ENCODE measurements around the gene TEN1. TPM values are rescaled to one million over a fixed set of nuclear protein-coding genes. Genes with fewer than 3 reads are reported as not detected.

The TEN1 gene
- total and polyA plus RNA-seq, 9 of the 15 experiments (the other 6 are each of a cell fraction or from before 2014, with no cell fraction given) = 1.3 to 25.7 (median 10.1) TPM

- WGBS (ENCODE audit: insufficient coverage, low coverage, missing lambda C conversion rate) = 18% methylated on average over 7 of the region's 7 CpGs
- Histone ChIP-seq H3K79me2 (ENCODE audit: control insufficient read depth, insufficient read depth, low read length) (no peaks in the 10 kb centered on the region; the same call in 2 of the 3 replicates), H3K4me2 (ENCODE audit: insufficient read depth, low read length) (peak overlapping the region; percentile 43), H3K9me3 (replicated peaks; ENCODE audit: control insufficient read depth, insufficient read depth, low read depth, low read length) (no peaks in the 10 kb centered on the region), H3K9me1 (ENCODE audit: control insufficient read depth, insufficient read depth, low read length) (no peaks in the 10 kb centered on the region), H3K36me3 (ENCODE audit: control insufficient read depth, insufficient read depth, low read length) (peaks cover 7% of the 10 kb centered on the region; the same call in 2 of the 3 replicates), H4K20me1 (replicated peaks; ENCODE audit: control insufficient read depth, insufficient read depth, low read length) (peaks cover 14% of the 10 kb centered on the region), H3K4me3 (no peak overlapping the region), H3K27me3 (ENCODE audit: control insufficient read depth in 2 of 2, insufficient read depth in 2 of 2, low read length in 2 of 2) (no peaks in the 10 kb centered on the region), H2AFZ (ENCODE audit: low read depth, low read length) (no peak overlapping the region), H3K27ac (ENCODE audit: extremely low read depth, low read depth, low read length) (peak overlapping the region; percentile 71), H3K9ac (ENCODE audit: insufficient read depth in 1 of 2, low read depth in 2 of 2, low read length in 2 of 2) (peak overlapping the region in 1 of 2 experiments; percentile 14; a peak in 1 of 4 replicates), H3K4me1 (replicated peaks in 1 of 2; ENCODE audit: control insufficient read depth in 2 of 2, insufficient read depth in 2 of 2, low read length in 2 of 2) (peaks cover 15 to 19% of the 10 kb centered on the region in 2 experiments; a peak in 4 of 5 replicates)
- in situ Hi-C loops (cut with MboI) = no loop called here
- intact Hi-C loops (cut with micrococcal nuclease) = loop anchor here (10.0 kb wide), 1 partner anchor 186 kb away; the partner anchor contains the start of gene UNK
- ChIA-PET CTCF (ENCODE audit: low intra/inter-chr PET ratio) (no interaction called here), POLR2A (interaction anchor here (0.8 to 1.5 kb wide), 6 partner anchors 10 to 302 kb away, joined by 3 to 5 read pairs (median 4); no protein-coding TSS in a partner anchor)
- BruUV-seq (replicated peaks) = no TSS peak
- ATAC-seq = no peak
- no peak for FAIRE-seq
- DNase-seq (ENCODE audit: extremely low read depth in 1 of 4, low spot score in 3 of 4) = no peak
- TF ChIP-seq ZNF41 (CRISPR knock-in tag; conservative IDR thresholded peaks at IDR 0.05) (no peak), BCL6 (CRISPR knock-in tag; IDR thresholded peaks at IDR 0.05) (no peak), USF2 (CRISPR knock-in tag; IDR thresholded peaks at IDR 0.05) (peak; percentile 83), ZBTB40 (IDR thresholded peaks at IDR 0.05) (no peak), ZBTB40 (CRISPR knock-in tag; IDR thresholded peaks at IDR 0.05) (no peak), TFE3 (CRISPR knock-in tag; IDR thresholded peaks at IDR 0.05) (peak; percentile 97), ADNP (tag; IDR thresholded peaks at IDR 0.05) (0 out of 2 replicates have a peak, but pooled peaks have one; percentile 13), USF1 (CRISPR knock-in tag; IDR thresholded peaks at IDR 0.05) (peak; percentile 66), NCOR1 (IDR thresholded peaks at IDR 0.05) (no peak), ZNF584 (CRISPR knock-in tag; IDR thresholded peaks at IDR 0.05; ENCODE audit: low read depth) (0 out of 2 replicates have a peak, but pooled peaks have one; percentile 21)
These were observed 8.4 kb upstream of the TEN1 start for GRCh38 chr17:75970626-75971025.
